Measurements from ENCODE around the gene CTCFL.

DNA sequence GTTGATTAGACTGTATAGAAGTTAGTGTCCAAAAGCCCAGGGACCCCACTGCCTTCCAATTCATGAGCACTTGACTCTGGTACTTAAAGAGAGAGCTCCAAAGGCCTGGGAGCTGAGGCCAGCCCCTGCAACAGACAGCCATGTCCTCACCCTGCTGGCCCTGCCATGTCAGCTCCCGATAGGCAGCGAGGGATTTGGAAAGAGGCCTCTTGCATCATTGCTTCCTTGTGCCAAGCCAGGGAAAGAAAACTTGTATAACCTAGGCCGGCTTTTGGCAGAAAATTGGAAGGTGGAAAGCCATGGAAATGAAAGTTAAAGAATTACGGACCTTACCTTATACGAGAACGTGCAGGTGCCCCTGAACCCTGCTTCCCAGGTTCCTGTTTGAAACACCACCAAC, 27.5 kb upstream of the CTCFL start:
- TF ChIP-seq CTCF (conservative IDR thresholded peaks at IDR 0.05; ENCODE audit: low read depth, low read length) (no peak), EZH2 (IDR thresholded peaks at IDR 0.05; ENCODE audit: borderline replicate concordance, low read depth, low read length, poor library complexity, severe bottlenecking) (no peak)

All from A673 (cell line).